ENCODE data around the gene ABCE1. TPM values are rescaled to one million over a fixed set of nuclear protein-coding genes. Genes with fewer than 3 reads are reported as not detected.

ABCE1 gene
- total and polyA plus RNA-seq, 2 of the 8 experiments (the other 6 are each of a cell fraction or from before 2014, with no cell fraction given), result 43.7 to 126 TPM

DNA sequence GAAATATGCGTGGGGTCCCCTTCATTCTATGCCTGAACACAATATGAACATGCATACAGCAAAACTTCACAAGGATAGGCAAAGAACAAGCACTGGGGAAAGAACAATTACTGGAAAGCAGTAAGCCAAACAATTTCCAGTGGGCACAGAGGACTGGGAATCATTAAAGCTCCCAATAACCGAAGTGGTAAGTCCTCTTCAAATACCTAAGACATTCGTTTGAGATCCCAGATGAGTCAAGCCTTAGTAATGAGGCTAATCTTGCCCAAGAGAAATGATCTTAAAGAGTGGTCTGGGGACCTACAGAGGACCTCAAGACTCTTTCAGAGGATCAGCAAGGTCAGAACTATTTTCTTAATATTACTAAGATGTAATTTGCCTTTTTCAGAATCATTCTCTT lies 28.8 kb upstream of the ABCE1 start:
- H3K4me3 ChIP-seq (ENCODE audit: extremely low read depth in 1 of 4, insufficient read depth in 2 of 4, low read depth in 3 of 4, low read length in 4 of 4), result no peak overlapping the region
- no peak overlapping the region for H2BK120ac ChIP-seq (replicated peaks; ENCODE audit: low read depth, low read length)
- H3K36me3 ChIP-seq (ENCODE audit: control insufficient read depth in 2 of 4, insufficient read depth in 4 of 4, low read length in 3 of 4), result peaks cover 0 to 2% (median 0%) of the 10 kb centered on the region in 4 experiments; a peak in 1 of 8 replicates
- DNase-seq (ENCODE audit: low read depth in 1 of 2, low spot score in 2 of 2) (no peak), FAIRE-seq (no peak)
- no peak overlapping the region for H2AK5ac ChIP-seq (ENCODE audit: low read depth, low read length)
- no peak overlapping the region for H3K9ac ChIP-seq (replicated peaks in 1 of 4; ENCODE audit: extremely low read depth in 1 of 4, low read depth in 3 of 4, low read length in 3 of 4)
- H2BK12ac ChIP-seq (ENCODE audit: low read depth, low read length), result no peak overlapping the region
- no peak overlapping the region for H3K18ac ChIP-seq (ENCODE audit: extremely low read depth, low read length)
- H2BK15ac ChIP-seq (ENCODE audit: low read length), result no peak overlapping the region
- no peak overlapping the region for H3K14ac ChIP-seq (ENCODE audit: insufficient read length)
- H3K4ac ChIP-seq (replicated peaks; ENCODE audit: insufficient read length, low read depth, low read length), result no peak overlapping the region
- H2BK20ac ChIP-seq (ENCODE audit: low read length), result no peak overlapping the region
- no peak overlapping the region for H2AFZ ChIP-seq (ENCODE audit: low read length)
- H3K23ac ChIP-seq (ENCODE audit: insufficient read length), result no peak overlapping the region
- no peak overlapping the region for H3K56ac ChIP-seq (replicated peaks; ENCODE audit: insufficient read length, low read depth, low read length)
- H3K9me3 ChIP-seq (ENCODE audit: insufficient read depth in 2 of 2, low read depth in 1 of 2, low read length in 1 of 2), result no peaks in the 10 kb centered on the region
- H4K91ac ChIP-seq (replicated peaks; ENCODE audit: insufficient read length, low read length), result no peak overlapping the region
- no peaks in the 10 kb centered on the region for H3K79me1 ChIP-seq (ENCODE audit: low read depth, low read length)
- TF ChIP-seq CTBP2 (IDR thresholded peaks at IDR 0.05; ENCODE audit: borderline replicate concordance, insufficient read depth, insufficient read length, low read length) (no peak), GABPA (IDR thresholded peaks at IDR 0.05; ENCODE audit: borderline replicate concordance, insufficient read depth, low read length) (no peak), JUND (IDR thresholded peaks at IDR 0.05; ENCODE audit: low read length) (no peak), POLR2A (IDR thresholded peaks at IDR 0.05; ENCODE audit: control extremely low read depth in 1 of 2, low read depth in 2 of 2, low read length in 2 of 2) (no peak), POLR2AphosphoS5 (IDR thresholded peaks at IDR 0.05; ENCODE audit: low read depth, low read length) (no peak), PHF8 (conservative IDR thresholded peaks at IDR 0.05; ENCODE audit: low read depth, low read length) (no peak), USF2 (IDR thresholded peaks at IDR 0.05; ENCODE audit: low read length) (no peak), POU5F1 (IDR thresholded peaks at IDR 0.05; ENCODE audit: low read depth, low read length) (no peak), CHD2 (IDR thresholded peaks at IDR 0.05; ENCODE audit: low read length) (no peak), SAP30 (IDR thresholded peaks at IDR 0.05; ENCODE audit: insufficient read depth, insufficient replicate concordance, low read length) (no peak)
- TF ChIP-seq, protein P1, sequence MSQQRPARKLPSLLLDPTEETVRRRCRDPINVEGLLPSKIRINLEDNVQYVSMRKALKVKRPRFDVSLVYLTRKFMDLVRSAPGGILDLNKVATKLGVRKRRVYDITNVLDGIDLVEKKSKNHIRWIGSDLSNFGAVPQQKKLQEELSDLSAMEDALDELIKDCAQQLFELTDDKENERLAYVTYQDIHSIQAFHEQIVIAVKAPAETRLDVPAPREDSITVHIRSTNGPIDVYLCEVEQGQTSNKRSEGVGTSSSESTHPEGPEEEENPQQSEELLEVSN (IDR thresholded peaks at IDR 0.05), result no peak
- H2BK5ac ChIP-seq (ENCODE audit: low read depth, low read length), result no peak overlapping the region
- no peak overlapping the region for H3K4me2 ChIP-seq (ENCODE audit: insufficient read depth in 1 of 2, low read depth in 2 of 2, low read length in 2 of 2)
- POLR2A ChIA-PET (ENCODE audit: partially characterized antibody), result no interaction called here
- 89% methylated on average over 3 of the region's 3 CpGs; no CpG with 5 or more reads in 1 of the 2 experiments for WGBS, 2 experiments (ENCODE audit: extremely low coverage in 1 of 2, insufficient coverage in 1 of 2, insufficient read length in 1 of 2, insufficient replicate concordance in 2 of 2, low coverage in 1 of 2, low lambda C conversion rate in 2 of 2, missing lambda C conversion rate in 1 of 2)
- CTCF ChIA-PET (ENCODE audit: partially characterized antibody), result no interaction called here
- no peaks in the 10 kb centered on the region for H3K23me2 ChIP-seq (ENCODE audit: low read depth, low read length)
- H3K79me2 ChIP-seq (ENCODE audit: control insufficient read depth in 1 of 2, insufficient read depth in 2 of 2, low read length in 2 of 2), result peaks cover 0 to 3% of the 10 kb centered on the region in 2 experiments; a peak in 2 of 4 replicates
- no peak overlapping the region for H4K5ac ChIP-seq (ENCODE audit: insufficient read length, low read depth, low read length)
- H3K4me1 ChIP-seq (replicated peaks in 1 of 4; ENCODE audit: control insufficient read depth in 3 of 4, insufficient read depth in 4 of 4, low read length in 3 of 4), result peaks cover 0 to 7% (median 0%) of the 10 kb centered on the region in 4 experiments; a peak in 2 of 7 replicates
- peaks cover 0 to 7% of the 10 kb centered on the region in 2 experiments for H4K20me1 ChIP-seq (replicated peaks in 1 of 2; ENCODE audit: control insufficient read depth in 1 of 2, insufficient read depth in 2 of 2, low read length in 2 of 2)
- H3K27me3 ChIP-seq (replicated peaks in 1 of 4; ENCODE audit: control insufficient read depth in 3 of 4, extremely low read depth in 1 of 4, insufficient read depth in 3 of 4, low read length in 3 of 4), result no peaks in the 10 kb centered on the region
- H3K27ac ChIP-seq (ENCODE audit: low read depth, low read length), result no peak overlapping the region
- no peak overlapping the region for H4K8ac ChIP-seq (ENCODE audit: extremely low read depth, insufficient read depth, low read length)
